ENCODE results near the gene PDE5A.

DNA sequence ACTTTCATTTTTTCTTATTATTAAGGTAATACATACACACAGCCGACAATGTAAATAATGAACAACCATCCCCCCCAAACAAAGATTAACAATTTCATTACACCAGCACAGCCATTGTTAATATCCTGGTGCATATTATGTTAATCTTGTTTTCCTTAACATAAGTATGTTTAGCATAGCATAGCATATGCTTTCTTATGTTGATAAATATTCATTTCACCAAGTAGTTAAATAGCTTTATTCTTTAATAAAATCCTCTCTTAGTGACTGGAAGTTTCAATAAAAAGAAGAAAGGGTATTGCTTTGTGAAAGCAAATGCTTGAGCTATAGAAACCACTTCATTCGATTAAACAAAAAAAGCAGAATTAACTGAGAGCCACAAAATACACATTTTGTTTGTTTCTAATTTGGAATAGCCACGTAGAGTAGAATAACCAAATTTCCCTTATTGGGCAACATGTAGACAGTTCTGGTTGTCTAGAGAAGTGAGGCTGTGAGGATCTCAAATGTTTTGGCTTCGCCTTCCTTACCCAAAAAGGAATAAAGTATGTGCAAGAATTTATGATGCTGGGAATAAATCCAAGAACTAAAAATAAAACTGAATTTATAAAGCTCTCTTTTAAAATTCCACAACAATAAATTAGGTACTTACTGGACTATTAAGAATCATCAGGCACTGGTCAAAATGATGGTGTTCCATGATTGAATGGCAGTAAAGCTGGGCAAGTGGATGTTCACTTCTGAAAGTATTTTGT lies 118.0 kb downstream of the PDE5A start:
- TF ChIP-seq RAD21 (conservative IDR thresholded peaks at IDR 0.05) (no peak), EP300 (conservative IDR thresholded peaks at IDR 0.05; ENCODE audit: poor library complexity, severe bottlenecking) (no peak), TAF1 (IDR thresholded peaks at IDR 0.05; ENCODE audit: low read depth) (no peak), EZH2 (IDR thresholded peaks at IDR 0.05; ENCODE audit: borderline replicate concordance, insufficient read depth, low read length, poor library complexity, severe bottlenecking) (no peak), POLR2AphosphoS5 (IDR thresholded peaks at IDR 0.05) (no peak), SMC3 (conservative IDR thresholded peaks at IDR 0.05; ENCODE audit: poor library complexity) (no peak)
- TF ChIP-seq, protein P1, sequence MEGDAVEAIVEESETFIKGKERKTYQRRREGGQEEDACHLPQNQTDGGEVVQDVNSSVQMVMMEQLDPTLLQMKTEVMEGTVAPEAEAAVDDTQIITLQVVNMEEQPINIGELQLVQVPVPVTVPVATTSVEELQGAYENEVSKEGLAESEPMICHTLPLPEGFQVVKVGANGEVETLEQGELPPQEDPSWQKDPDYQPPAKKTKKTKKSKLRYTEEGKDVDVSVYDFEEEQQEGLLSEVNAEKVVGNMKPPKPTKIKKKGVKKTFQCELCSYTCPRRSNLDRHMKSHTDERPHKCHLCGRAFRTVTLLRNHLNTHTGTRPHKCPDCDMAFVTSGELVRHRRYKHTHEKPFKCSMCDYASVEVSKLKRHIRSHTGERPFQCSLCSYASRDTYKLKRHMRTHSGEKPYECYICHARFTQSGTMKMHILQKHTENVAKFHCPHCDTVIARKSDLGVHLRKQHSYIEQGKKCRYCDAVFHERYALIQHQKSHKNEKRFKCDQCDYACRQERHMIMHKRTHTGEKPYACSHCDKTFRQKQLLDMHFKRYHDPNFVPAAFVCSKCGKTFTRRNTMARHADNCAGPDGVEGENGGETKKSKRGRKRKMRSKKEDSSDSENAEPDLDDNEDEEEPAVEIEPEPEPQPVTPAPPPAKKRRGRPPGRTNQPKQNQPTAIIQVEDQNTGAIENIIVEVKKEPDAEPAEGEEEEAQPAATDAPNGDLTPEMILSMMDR (IDR thresholded peaks at IDR 0.05; ENCODE audit: poor library complexity, severe bottlenecking): no peak
- TF ChIP-seq, protein P2, sequence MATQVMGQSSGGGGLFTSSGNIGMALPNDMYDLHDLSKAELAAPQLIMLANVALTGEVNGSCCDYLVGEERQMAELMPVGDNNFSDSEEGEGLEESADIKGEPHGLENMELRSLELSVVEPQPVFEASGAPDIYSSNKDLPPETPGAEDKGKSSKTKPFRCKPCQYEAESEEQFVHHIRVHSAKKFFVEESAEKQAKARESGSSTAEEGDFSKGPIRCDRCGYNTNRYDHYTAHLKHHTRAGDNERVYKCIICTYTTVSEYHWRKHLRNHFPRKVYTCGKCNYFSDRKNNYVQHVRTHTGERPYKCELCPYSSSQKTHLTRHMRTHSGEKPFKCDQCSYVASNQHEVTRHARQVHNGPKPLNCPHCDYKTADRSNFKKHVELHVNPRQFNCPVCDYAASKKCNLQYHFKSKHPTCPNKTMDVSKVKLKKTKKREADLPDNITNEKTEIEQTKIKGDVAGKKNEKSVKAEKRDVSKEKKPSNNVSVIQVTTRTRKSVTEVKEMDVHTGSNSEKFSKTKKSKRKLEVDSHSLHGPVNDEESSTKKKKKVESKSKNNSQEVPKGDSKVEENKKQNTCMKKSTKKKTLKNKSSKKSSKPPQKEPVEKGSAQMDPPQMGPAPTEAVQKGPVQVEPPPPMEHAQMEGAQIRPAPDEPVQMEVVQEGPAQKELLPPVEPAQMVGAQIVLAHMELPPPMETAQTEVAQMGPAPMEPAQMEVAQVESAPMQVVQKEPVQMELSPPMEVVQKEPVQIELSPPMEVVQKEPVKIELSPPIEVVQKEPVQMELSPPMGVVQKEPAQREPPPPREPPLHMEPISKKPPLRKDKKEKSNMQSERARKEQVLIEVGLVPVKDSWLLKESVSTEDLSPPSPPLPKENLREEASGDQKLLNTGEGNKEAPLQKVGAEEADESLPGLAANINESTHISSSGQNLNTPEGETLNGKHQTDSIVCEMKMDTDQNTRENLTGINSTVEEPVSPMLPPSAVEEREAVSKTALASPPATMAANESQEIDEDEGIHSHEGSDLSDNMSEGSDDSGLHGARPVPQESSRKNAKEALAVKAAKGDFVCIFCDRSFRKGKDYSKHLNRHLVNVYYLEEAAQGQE (IDR thresholded peaks at IDR 0.05; ENCODE audit: borderline replicate concordance): no peak
